ENCODE measurements around the gene KHK.

KHK gene

DNA sequence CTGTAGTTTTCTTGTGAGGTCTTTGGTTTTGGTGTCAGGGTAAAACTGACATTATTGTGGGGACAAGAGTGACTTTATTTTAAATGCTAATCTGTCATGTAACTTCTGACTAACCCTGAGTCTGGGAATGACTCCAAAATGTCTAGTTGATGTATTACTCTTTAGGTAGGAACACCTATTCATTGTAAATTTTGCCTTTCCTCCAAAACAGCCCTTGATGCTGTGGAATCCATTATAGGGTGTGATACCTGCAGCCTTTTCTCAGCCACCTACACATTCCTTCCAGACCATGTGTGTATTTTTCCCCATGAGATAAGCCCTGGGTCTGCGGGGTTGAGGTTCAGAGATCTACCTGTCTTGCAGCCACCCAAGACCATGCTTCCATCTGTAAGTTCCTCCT, 56.7 kb downstream of the KHK start:
- Mint-ChIP-seq H3K27me3 (peaks cover 16% of the 10 kb centered on the region), H3K9me3 (no peaks in the 10 kb centered on the region), H3K4me1 (ENCODE audit: low read depth) (no peaks in the 10 kb centered on the region), H3K27ac (no peak overlapping the region), H3K36me3 (ENCODE audit: low read depth) (no peaks in the 10 kb centered on the region), H3K4me3 (no peak overlapping the region)
- intact Hi-C loops (cut with micrococcal nuclease) = no loop called here

DNA sequence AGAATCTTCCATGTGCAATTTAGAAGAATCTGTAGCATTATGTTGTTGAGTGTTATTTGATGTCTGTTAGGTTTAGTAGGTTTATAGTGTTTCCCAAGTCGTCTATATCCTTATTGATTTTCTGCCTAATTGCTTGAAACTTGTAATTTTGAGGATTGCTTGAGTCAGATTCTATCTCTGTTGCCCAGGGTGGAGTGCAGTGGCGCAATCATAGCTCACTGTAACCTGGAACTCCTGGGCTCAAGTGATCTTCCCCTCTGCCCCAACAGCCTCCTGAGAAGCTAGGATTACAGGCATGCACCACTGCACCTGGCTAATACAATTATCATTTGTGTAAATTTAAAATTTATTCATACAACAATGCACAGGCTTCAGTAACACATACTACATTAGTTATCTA, 59.1 kb downstream of the KHK start:
- intact Hi-C loops (cut with micrococcal nuclease) = no loop called here
- no peak overlapping the region for H3K4me3 Mint-ChIP-seq
- H3K4me1 Mint-ChIP-seq (ENCODE audit: low read depth) = no peaks in the 10 kb centered on the region
- no peaks in the 10 kb centered on the region for H3K9me3 Mint-ChIP-seq
- no peaks in the 10 kb centered on the region for H3K36me3 Mint-ChIP-seq (ENCODE audit: low read depth)
- H3K27ac Mint-ChIP-seq = no peak overlapping the region
- H3K27me3 Mint-ChIP-seq = peaks cover 12% of the 10 kb centered on the region

DNA sequence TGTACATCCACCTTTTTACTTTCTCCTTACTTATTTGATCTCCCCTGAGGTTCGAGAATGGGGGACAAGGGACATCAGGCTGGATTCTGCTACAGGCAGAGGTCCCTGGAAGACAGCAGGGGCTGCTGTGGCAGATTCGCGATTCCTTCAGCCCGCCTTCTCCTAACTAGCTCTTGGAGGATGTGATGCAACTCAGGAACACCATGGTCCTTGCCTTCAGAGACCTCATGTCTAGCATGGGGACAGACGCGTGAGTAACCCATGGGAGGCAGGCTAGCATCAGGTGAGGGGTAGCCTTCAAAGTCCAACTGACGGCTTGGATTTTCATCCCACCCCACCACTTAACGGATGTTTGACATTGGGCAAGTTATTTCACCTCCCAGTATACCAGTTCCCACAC, 61.4 kb downstream of the KHK start:
- Mint-ChIP-seq H3K27ac (no peak overlapping the region), H3K9me3 (no peaks in the 10 kb centered on the region), H3K4me1 (ENCODE audit: low read depth) (peaks cover 6% of the 10 kb centered on the region), H3K27me3 (peaks cover 12% of the 10 kb centered on the region), H3K4me3 (no peak overlapping the region), H3K36me3 (ENCODE audit: low read depth) (no peaks in the 10 kb centered on the region)
- intact Hi-C loops (cut with micrococcal nuclease) = no loop called here

DNA sequence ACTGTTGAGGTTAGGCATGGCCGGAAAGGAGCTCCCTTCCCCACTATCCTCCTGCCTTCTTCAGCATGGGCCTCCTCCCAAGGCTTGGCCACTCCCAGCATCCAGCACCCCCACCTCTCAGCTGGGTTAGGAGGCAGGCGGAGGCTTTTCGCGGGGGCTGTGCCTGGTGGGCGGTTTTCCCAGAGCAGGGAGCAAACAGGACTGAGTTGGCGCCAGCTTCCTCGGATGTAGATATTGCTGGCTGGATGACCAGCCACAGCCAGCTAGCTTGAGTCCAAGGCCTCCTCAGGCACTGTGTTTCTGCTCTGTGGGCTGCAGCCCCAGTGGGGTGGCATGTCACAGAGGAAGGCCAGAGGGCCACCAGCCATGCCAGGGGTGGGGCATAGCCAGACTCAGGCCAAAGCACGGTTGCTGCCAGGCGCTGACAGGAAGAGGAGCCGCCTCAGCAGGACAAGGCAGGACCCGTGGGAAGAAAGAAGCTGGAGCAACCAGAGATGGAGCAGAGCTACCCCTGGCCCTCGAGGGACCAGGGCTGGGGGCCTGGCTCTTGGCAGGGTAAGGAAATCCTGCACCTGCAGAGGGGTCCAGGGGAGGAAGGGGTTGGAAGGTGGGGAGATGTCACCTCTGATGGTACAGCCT, 62.3 kb downstream of the KHK start, which contains the start of gene TCF23:
TSS of gene TCF23 (plus strand) at position 204 of the 639 bp plus-strand sequence. CDS start at position 334, 130 bp downstream.
- H3K27me3 Mint-ChIP-seq = peaks cover 9% of the 10 kb centered on the region
- H3K4me3 Mint-ChIP-seq = no peak within 1 kb of the TSS
- H3K9me3 Mint-ChIP-seq = no peaks in the 10 kb centered on the region
- intact Hi-C loops (cut with micrococcal nuclease) = no loop called here
- H3K4me1 Mint-ChIP-seq (ENCODE audit: low read depth) = peaks cover 6% of the 10 kb centered on the region
- H3K27ac Mint-ChIP-seq = no peak within 1 kb of the TSS
- H3K36me3 Mint-ChIP-seq (ENCODE audit: low read depth) = no peaks in the 10 kb centered on the region

- Mint-ChIP-seq H3K4me3 (no peak overlapping the region), H3K9me3 (no peaks in the 10 kb centered on the region), H3K27me3 (peaks cover 3% of the 10 kb centered on the region), H3K36me3 (ENCODE audit: low read depth) (no peaks in the 10 kb centered on the region), H3K4me1 (ENCODE audit: low read depth) (peaks cover 6% of the 10 kb centered on the region), H3K27ac (no peak overlapping the region)
- intact Hi-C loops (cut with micrococcal nuclease) = no loop called here
Measured at GRCh38 chr2:27149570-27150405, 63.2 kb downstream of the KHK start.

Data from dendritic cell treated with granulocyte-macrophage colony-stimulating factor and Interleukin-4, amounts not matched to agents 40 ng/mL and 50 ng/mL, for 4 days (primary cell).